OCI-LY1 (cell line): ENCODE data around the gene MROH7.

Source experiments
- H2AFZ ChIP-seq: fragments of 200-600 bp; sonication (generic), shearing (Covaris generic); 2 replicates; pipeline ENCODE4 v1.6.0; 2014; ENCODE audit warnings: antibody characterized with exemption, mild to moderate bottlenecking, low read length
- H3F3A ChIP-seq: fragments of 200-600 bp; sonication (generic), shearing (Covaris generic); 2 replicates; pipeline ENCODE4 v1.6.0; 2014; ENCODE audit warnings: mild to moderate bottlenecking, antibody characterized with exemption, low read length, moderate library complexity; ENCODE audit not compliant: insufficient read depth
- H3K27ac ChIP-seq: fragments of 200-600 bp; sonication (generic); 2 replicates; pipeline ENCODE4 v1.5.1; 2014; ENCODE audit warnings: low read length, mixed run types, mild to moderate bottlenecking, low read depth; ENCODE audit not compliant: poor library complexity, severe bottlenecking
- H3K27me3 ChIP-seq: fragments of 200-600 bp; sonication (generic); 2 replicates; pipeline ENCODE4 v1.6.0; 2014; ENCODE audit warnings: antibody characterized with exemption, mild to moderate bottlenecking, low read length, moderate library complexity; ENCODE audit not compliant: insufficient read depth
- H3K36me3 ChIP-seq: fragments of 200-600 bp; sonication (generic); 2 replicates; pipeline ENCODE4 v1.6.1; 2014; ENCODE audit warnings: mild to moderate bottlenecking, antibody characterized with exemption, low read length, moderate library complexity, mixed read lengths; ENCODE audit not compliant: insufficient read depth
- H3K4me1 ChIP-seq: fragments of 200-600 bp; sonication (generic); 2 replicates; pipeline ENCODE4 v1.5.1; 2014; ENCODE audit warnings: mild to moderate bottlenecking, low read length, moderate library complexity; ENCODE audit not compliant: insufficient read depth, severe bottlenecking
- H3K4me2 ChIP-seq: fragments of 200-600 bp; sonication (generic), shearing (Covaris generic); 2 replicates; pipeline ENCODE4 v1.6.1; 2014; ENCODE audit warnings: low read length
- H3K4me3 ChIP-seq: fragments of 200-600 bp; sonication (generic); 2 replicates; pipeline ENCODE4 v1.5.1; 2014; ENCODE audit warnings: low read length, low read depth, mild to moderate bottlenecking, mixed read lengths; ENCODE audit not compliant: poor library complexity, severe bottlenecking
- H3K79me2 ChIP-seq: fragments of 200-600 bp; shearing (Covaris generic); 2 replicates; pipeline ENCODE4 v1.6.1; 2016; ENCODE audit warnings: mixed run types, low read length, mixed read lengths; ENCODE audit not compliant: insufficient read depth
- H3K9ac ChIP-seq: fragments of 200-600 bp; sonication (generic), shearing (Covaris generic); 2 replicates; pipeline ENCODE4 v1.6.1; 2014; ENCODE audit warnings: mild to moderate bottlenecking, low read length, mixed read lengths
- H3K9me2 ChIP-seq: fragments of 200-600 bp; sonication (generic), shearing (Covaris generic); 2 replicates; pipeline ENCODE4 v1.6.1; 2014; ENCODE audit warnings: low read depth, mild to moderate bottlenecking, low read length, mixed read lengths
- H3K9me3 ChIP-seq: fragments of 200-600 bp; shearing (Covaris generic); 2 replicates; pipeline ENCODE4 v1.6.1; 2014; ENCODE audit warnings: low read length, mixed read lengths
- H4K20me1 ChIP-seq: fragments of 200-600 bp; sonication (generic), shearing (Covaris generic); 2 replicates; pipeline ENCODE4 v1.6.0; 2016; ENCODE audit warnings: mild to moderate bottlenecking, low read length; ENCODE audit not compliant: insufficient read depth
- EZH2 ChIP-seq: fragments of 200-600 bp; sonication (generic), shearing (Covaris generic); IDR thresholded peaks from 2 replicates; pipeline ENCODE4 v1.8.0; 2017; ENCODE audit warnings: borderline replicate concordance, mixed run types, mild to moderate bottlenecking, antibody characterized with exemption, low read length, moderate library complexity, mixed read lengths
- TF ChIP-seq, protein P1 (sequence below): fragments of 200-600 bp; sonication (generic), shearing (Covaris generic); IDR thresholded peaks from 2 replicates; pipeline ENCODE4 v1.5.1; 2017; ENCODE audit warnings: mild to moderate bottlenecking, antibody characterized with exemption, low read length, moderate library complexity, mixed read lengths

Gene MROH7

DNA sequence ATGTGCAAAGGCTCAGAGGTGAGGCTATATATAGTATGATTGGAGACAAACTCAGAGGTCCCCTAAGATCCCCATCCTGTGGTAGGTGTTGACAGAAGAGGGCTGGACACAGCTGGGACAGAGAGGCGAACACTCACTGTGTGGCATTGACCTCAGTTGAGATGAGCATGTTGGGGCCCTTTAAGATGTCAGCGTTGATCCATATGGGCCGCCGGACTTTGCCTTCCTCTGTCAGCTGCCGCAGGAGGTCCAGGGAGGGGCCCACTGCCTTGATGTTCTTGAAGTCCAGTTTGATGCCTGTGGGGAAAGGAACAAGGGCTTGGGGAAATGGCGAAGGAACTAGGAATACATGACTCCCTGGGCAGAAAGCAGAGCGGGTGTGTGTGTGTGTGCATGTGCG is 27.0 kb upstream of the MROH7 start:
- Histone ChIP-seq H3K79me2 (no peaks in the 10 kb centered on the region), H3K27ac (no peak overlapping the region), H3K4me3 (no peak overlapping the region), H4K20me1 (no peaks in the 10 kb centered on the region), H2AFZ (no peak overlapping the region), H3K36me3 (no peaks in the 10 kb centered on the region), H3K9me3 (no peaks in the 10 kb centered on the region), H3K27me3 (0 out of 2 replicates have a peak, but pooled peaks cover under 1% of the 10 kb centered on the region), H3F3A (no peaks in the 10 kb centered on the region), H3K9me2 (no peaks in the 10 kb centered on the region), H3K9ac (no peak overlapping the region), H3K4me1 (no peaks in the 10 kb centered on the region), H3K4me2 (no peak overlapping the region)
- TF ChIP-seq, protein P1, sequence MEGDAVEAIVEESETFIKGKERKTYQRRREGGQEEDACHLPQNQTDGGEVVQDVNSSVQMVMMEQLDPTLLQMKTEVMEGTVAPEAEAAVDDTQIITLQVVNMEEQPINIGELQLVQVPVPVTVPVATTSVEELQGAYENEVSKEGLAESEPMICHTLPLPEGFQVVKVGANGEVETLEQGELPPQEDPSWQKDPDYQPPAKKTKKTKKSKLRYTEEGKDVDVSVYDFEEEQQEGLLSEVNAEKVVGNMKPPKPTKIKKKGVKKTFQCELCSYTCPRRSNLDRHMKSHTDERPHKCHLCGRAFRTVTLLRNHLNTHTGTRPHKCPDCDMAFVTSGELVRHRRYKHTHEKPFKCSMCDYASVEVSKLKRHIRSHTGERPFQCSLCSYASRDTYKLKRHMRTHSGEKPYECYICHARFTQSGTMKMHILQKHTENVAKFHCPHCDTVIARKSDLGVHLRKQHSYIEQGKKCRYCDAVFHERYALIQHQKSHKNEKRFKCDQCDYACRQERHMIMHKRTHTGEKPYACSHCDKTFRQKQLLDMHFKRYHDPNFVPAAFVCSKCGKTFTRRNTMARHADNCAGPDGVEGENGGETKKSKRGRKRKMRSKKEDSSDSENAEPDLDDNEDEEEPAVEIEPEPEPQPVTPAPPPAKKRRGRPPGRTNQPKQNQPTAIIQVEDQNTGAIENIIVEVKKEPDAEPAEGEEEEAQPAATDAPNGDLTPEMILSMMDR = no peak
- TF ChIP-seq EZH2 = no peak

DNA sequence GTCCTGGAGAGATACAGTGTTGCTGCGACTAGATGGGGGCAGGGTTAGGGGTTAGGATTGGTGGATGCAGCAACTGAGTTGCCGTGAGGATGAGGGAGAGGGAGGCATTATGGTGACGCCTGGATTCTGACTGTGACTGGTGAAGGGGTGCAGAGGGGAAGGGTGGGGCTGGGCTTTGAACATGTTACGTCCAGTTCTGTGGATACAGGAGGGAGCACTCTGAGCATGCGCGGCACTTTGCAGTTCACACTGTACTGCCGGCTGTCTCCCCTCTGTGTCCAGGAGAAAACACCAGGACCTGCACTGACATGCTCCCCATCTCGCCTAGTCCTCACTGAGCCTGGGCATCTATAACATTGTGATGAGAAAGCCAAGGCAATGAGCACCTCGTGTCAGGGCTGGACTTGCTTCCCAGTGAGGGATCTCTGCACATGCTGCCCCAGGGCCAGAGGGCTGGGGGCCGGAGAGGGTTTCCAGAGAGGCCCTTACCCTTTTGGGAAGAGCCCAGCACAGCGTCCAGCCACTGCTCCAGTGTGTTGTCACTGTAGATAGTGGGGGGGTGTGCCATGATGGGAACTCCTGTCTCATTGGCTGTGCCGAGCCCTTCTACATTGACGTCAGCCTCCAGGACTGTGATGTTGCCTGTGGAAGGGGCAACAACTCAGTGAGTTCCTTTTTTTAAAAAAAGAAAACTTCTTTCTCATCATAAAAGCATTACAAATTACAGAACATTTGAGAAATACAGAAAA is 25.9 kb upstream of the MROH7 start:
- no peaks in the 10 kb centered on the region for H4K20me1 ChIP-seq
- no peaks in the 10 kb centered on the region for H3F3A ChIP-seq
- H3K9me3 ChIP-seq = no peaks in the 10 kb centered on the region
- no peaks in the 10 kb centered on the region for H3K79me2 ChIP-seq
- no peaks in the 10 kb centered on the region for H3K27me3 ChIP-seq
- no peaks in the 10 kb centered on the region for H3K4me1 ChIP-seq
- H3K9ac ChIP-seq = no peak overlapping the region
- H3K27ac ChIP-seq = no peak overlapping the region
- no peak for TF ChIP-seq EZH2
- TF ChIP-seq, protein P1 = no peak
- no peaks in the 10 kb centered on the region for H3K36me3 ChIP-seq
- H2AFZ ChIP-seq = no peak overlapping the region
- no peak overlapping the region for H3K4me3 ChIP-seq
- H3K4me2 ChIP-seq = no peak overlapping the region
- no peaks in the 10 kb centered on the region for H3K9me2 ChIP-seq

DNA sequence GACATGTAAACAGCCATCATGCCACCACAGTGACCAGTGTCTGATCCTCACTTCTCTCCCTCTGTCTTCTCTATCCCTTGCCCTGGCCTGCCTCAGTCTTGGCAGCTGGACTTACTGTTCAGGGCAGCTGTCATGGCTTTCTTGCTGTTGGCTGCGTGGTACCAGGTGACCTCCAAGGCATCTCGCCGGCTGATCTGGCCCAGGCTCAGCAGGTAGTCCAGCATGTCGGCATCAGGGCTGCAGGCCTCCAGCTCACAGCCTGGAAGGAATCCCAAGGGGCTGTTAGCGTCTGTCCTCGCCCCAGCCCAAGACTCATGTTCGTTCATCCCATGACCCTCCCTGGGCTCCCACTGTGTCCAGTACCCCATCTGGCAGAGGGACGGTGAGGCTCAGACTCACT is 21.8 kb upstream of the MROH7 start:
- H2AFZ ChIP-seq = no peak overlapping the region
- TF ChIP-seq EZH2 = no peak
- TF ChIP-seq, protein P1 = no peak
- no peaks in the 10 kb centered on the region for H3K27me3 ChIP-seq
- no peak overlapping the region for H3K27ac ChIP-seq
- no peak overlapping the region for H3K9ac ChIP-seq
- no peaks in the 10 kb centered on the region for H4K20me1 ChIP-seq
- no peaks in the 10 kb centered on the region for H3K4me1 ChIP-seq
- H3K36me3 ChIP-seq = no peaks in the 10 kb centered on the region
- H3K9me2 ChIP-seq = no peaks in the 10 kb centered on the region
- H3K4me3 ChIP-seq = no peak overlapping the region
- H3K79me2 ChIP-seq = no peaks in the 10 kb centered on the region
- H3F3A ChIP-seq = no peaks in the 10 kb centered on the region
- H3K4me2 ChIP-seq = no peak overlapping the region
- H3K9me3 ChIP-seq = no peaks in the 10 kb centered on the region
